HEK293 (cell line): Measurements from ENCODE around the gene OMD.

Source experiments
- CTCF ChIA-PET: fragments of 350-600 bp; formaldehyde crosslinking; extraction: SDS; loops from one replicate; lab custom pipeline; 2021; ENCODE audit warnings: antibody characterized with exemption; lab: Yijun Ruan, JAX
- POLR2A ChIA-PET: fragments of 300-600 bp; formaldehyde crosslinking; extraction: SDS; loops from one replicate; lab custom pipeline; 2020; ENCODE audit warnings: antibody characterized with exemption, inconsistent platforms; lab: Yijun Ruan, JAX
- H3K27ac ChIP-seq: fragments of 200-500 bp; sonication (Bioruptor generic); 2 replicates; pipeline ENCODE4 v1.5.1; 2014; ENCODE audit warnings: low read depth, low read length, control low read depth, inconsistent platforms; ENCODE audit errors: extremely low read depth
- H3K36me3 ChIP-seq, 2 experiments: fragments of 200-500 bp in 1 of 2; sonication (Bioruptor generic) in 1 of 2; 1 replicate in 1 of 2; 2 replicates in 1 of 2; pipeline ENCODE4 v1.5.1; 2014 to 2017; ENCODE audit warnings: inconsistent platforms in 2 of 2, low read length in 2 of 2; ENCODE audit not compliant: control insufficient read depth in 2 of 2, insufficient read depth in 1 of 2
- H3K4me1 ChIP-seq: fragments of 200-500 bp; sonication (Bioruptor generic); 2 replicates; pipeline ENCODE4 v1.5.1; 2014; ENCODE audit warnings: mild to moderate bottlenecking, low read length, inconsistent platforms; ENCODE audit not compliant: control insufficient read depth, insufficient read depth
- H3K4me3 ChIP-seq: 2 replicates; pipeline ENCODE4 v1.5.1; 2011; ENCODE audit warnings: low read depth, mild to moderate bottlenecking, control low read depth, low read length, moderate library complexity
- H3K9me3 ChIP-seq: fragments of 200-500 bp; sonication (Bioruptor generic); 2 replicates; pipeline ENCODE4 v1.5.1; 2014; ENCODE audit warnings: low read depth, low read length, inconsistent platforms; ENCODE audit not compliant: control insufficient read depth, insufficient read depth
- GLIS2 ChIP-seq: fragments of 450-650 bp; formaldehyde crosslinking; IDR thresholded peaks from 2 replicates; pipeline ENCODE4 v1.5.1; 2016; ENCODE audit warnings: missing biosample characterization, missing genetic modification characterization
- HOXC10 ChIP-seq: sonication (generic); formaldehyde crosslinking; IDR thresholded peaks from 2 replicates; pipeline ENCODE4 v1.8.1; 2023; ENCODE audit warnings: mild to moderate bottlenecking, missing genetic modification reagents
- OVOL3 ChIP-seq: fragments of 450-650 bp; formaldehyde crosslinking; IDR thresholded peaks from 2 replicates; pipeline ENCODE4 v1.5.1; 2016; ENCODE audit warnings: missing biosample characterization, missing genetic modification characterization
- SALL2 ChIP-seq: fragments of 450-650 bp; formaldehyde crosslinking; IDR thresholded peaks from 2 replicates; pipeline ENCODE4 v1.5.0; 2017; ENCODE audit warnings: missing biosample characterization, mild to moderate bottlenecking, missing genetic modification characterization, borderline replicate concordance
- ZNF114 ChIP-seq: fragments of 450-650 bp; formaldehyde crosslinking; IDR thresholded peaks from 2 replicates; pipeline ENCODE4 v1.5.0; 2017; ENCODE audit warnings: missing biosample characterization, missing genetic modification characterization
- ZNF138 ChIP-seq: fragments of 450-650 bp; formaldehyde crosslinking; IDR thresholded peaks from 2 replicates; pipeline ENCODE4 v1.5.1; 2016; ENCODE audit warnings: missing biosample characterization, missing genetic modification characterization, borderline replicate concordance
- ZNF169 ChIP-seq: fragments of 450-650 bp; formaldehyde crosslinking; IDR thresholded peaks from 2 replicates; pipeline ENCODE4 v1.5.1; 2016; ENCODE audit warnings: missing biosample characterization, missing genetic modification characterization
- ZNF223 ChIP-seq: fragments of 450-650 bp; formaldehyde crosslinking; IDR thresholded peaks from 2 replicates; pipeline ENCODE4 v1.5.1; 2016; ENCODE audit warnings: missing biosample characterization, missing genetic modification characterization
- ZNF335 ChIP-seq: fragments of 450-650 bp; formaldehyde crosslinking; conservative IDR thresholded peaks from 2 replicates; pipeline ENCODE4 v1.5.1; 2016; ENCODE audit warnings: missing biosample characterization, missing genetic modification characterization
- ZNF391 ChIP-seq: fragments of 450-650 bp; formaldehyde crosslinking; IDR thresholded peaks from 2 replicates; pipeline ENCODE4 v1.5.1; 2016; ENCODE audit warnings: low read depth, missing biosample characterization, missing genetic modification characterization, borderline replicate concordance
- ZNF404 ChIP-seq: fragments of 450-650 bp; formaldehyde crosslinking; IDR thresholded peaks from 2 replicates; pipeline ENCODE4 v1.5.1; 2017; ENCODE audit warnings: missing biosample characterization, missing genetic modification characterization
- ZNF558 ChIP-seq: fragments of 450-650 bp; formaldehyde crosslinking; IDR thresholded peaks from 2 replicates; pipeline ENCODE4 v1.5.1; 2016; ENCODE audit warnings: missing biosample characterization, missing genetic modification characterization
- ZNF658 ChIP-seq: fragments of 450-650 bp; formaldehyde crosslinking; IDR thresholded peaks from 2 replicates; pipeline ENCODE4; 2016; ENCODE audit warnings: missing biosample characterization, missing genetic modification characterization
- ZNF670 ChIP-seq: fragments of 450-650 bp; formaldehyde crosslinking; IDR thresholded peaks from 2 replicates; pipeline ENCODE4 v1.5.1; 2016; ENCODE audit warnings: missing biosample characterization, missing genetic modification characterization, low read depth
- ZNF747 ChIP-seq: fragments of 450-650 bp; formaldehyde crosslinking; IDR thresholded peaks from 2 replicates; pipeline ENCODE4 v1.5.1; 2016; ENCODE audit warnings: missing biosample characterization, missing genetic modification characterization
- ZNF768 ChIP-seq: fragments of 450-650 bp; formaldehyde crosslinking; IDR thresholded peaks from 2 replicates; pipeline ENCODE4 v1.5.1; 2018; ENCODE audit warnings: missing biosample characterization, mild to moderate bottlenecking, missing genetic modification characterization
- ZNF777 ChIP-seq: fragments of 450-650 bp; formaldehyde crosslinking; IDR thresholded peaks from 2 replicates; pipeline ENCODE4 v1.5.1; 2017; ENCODE audit warnings: missing biosample characterization, missing genetic modification characterization, borderline replicate concordance
- TF ChIP-seq, protein P1 (sequence below): fragments of 450-650 bp; formaldehyde crosslinking; IDR thresholded peaks from 2 replicates; pipeline ENCODE4 v1.5.1; 2016; ENCODE audit warnings: missing biosample characterization, missing genetic modification characterization
- TF ChIP-seq, protein P2 (sequence below): fragments of 450-650 bp; formaldehyde crosslinking; IDR thresholded peaks from 2 replicates; pipeline ENCODE4 v1.5.1; 2016; ENCODE audit warnings: missing biosample characterization, missing genetic modification characterization
- TF ChIP-seq, protein P3 (sequence below): fragments of 450-650 bp; formaldehyde crosslinking; IDR thresholded peaks from 2 replicates; pipeline ENCODE4 v1.5.1; 2016; ENCODE audit warnings: missing biosample characterization, missing genetic modification characterization
- TF ChIP-seq, protein P4 (sequence below): fragments of 450-650 bp; formaldehyde crosslinking; IDR thresholded peaks from 2 replicates; pipeline ENCODE4 v1.5.1; 2016; ENCODE audit warnings: missing biosample characterization, missing genetic modification characterization
- TF ChIP-seq, protein P5 (sequence below): IDR thresholded peaks from 2 replicates; pipeline ENCODE4 v1.6.1; 2011; ENCODE audit warnings: mild to moderate bottlenecking, low read depth, low read length, borderline replicate concordance
- TF ChIP-seq, protein P6 (sequence below): fragments of 450-650 bp; formaldehyde crosslinking; conservative IDR thresholded peaks from 2 replicates; pipeline ENCODE4 v1.5.1; 2016; ENCODE audit warnings: low read depth, missing biosample characterization, missing genetic modification characterization

Gene OMD

DNA sequence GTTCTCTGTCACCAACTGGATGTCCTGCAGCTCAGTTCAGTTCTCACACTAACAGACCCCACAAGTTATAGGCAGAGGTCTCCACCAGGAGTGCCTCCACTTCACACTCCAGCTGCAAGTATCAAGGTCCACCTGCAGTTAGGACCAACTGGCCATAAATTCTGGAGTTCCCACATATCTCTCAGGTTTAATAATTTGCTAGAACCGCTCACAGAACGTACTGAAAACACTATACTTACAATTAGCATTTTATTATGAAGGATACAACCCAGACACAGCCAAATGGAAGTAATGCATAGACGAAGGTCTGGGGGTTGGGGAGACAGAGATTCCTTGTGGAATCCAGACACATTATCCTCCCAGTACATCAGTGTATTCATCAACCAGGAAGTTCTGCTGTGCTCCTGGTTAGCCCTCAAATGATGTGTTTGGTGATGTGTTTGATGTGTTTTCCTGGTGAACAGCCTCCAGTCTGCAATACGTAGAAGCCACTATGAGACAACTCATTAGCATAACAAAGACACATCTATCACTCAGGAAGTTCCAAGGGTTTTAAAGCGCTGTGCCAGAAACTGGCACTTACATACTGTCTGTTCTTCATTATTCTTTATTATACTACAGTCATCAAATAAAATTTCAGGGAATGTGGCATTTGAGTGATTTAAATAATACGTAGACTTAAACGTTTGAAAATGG, 45.3 kb downstream of the OMD start:
- H3K36me3 ChIP-seq = no peaks in the 10 kb centered on the region
- CTCF ChIA-PET = no interaction called here
- H3K4me1 ChIP-seq = 0 out of 2 replicates have a peak, but pooled peaks cover 2% of the 10 kb centered on the region
- no peak overlapping the region for H3K27ac ChIP-seq
- no peaks in the 10 kb centered on the region for H3K9me3 ChIP-seq
- TF ChIP-seq, protein P1, sequence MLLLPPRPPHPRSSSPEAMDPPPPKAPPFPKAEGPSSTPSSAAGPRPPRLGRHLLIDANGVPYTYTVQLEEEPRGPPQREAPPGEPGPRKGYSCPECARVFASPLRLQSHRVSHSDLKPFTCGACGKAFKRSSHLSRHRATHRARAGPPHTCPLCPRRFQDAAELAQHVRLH (tag by site-specific recombination) = no peak
- no peak for TF ChIP-seq ZNF404 (tag by site-specific recombination)
- no peak for TF ChIP-seq ZNF223
- TF ChIP-seq ZNF777 (tag by site-specific recombination) = no peak
- TF ChIP-seq GLIS2 = no peak
- TF ChIP-seq ZNF558 (tag by site-specific recombination) = no peak
- TF ChIP-seq ZNF747 (tag by site-specific recombination) = no peak
- no peak for TF ChIP-seq ZNF335 (tag by site-specific recombination)
- TF ChIP-seq ZNF114 = no peak
- TF ChIP-seq ZNF169 (tag by site-specific recombination) = no peak
- no peak for TF ChIP-seq ZNF658 (tag by site-specific recombination)
- TF ChIP-seq ZNF768 = no peak
- TF ChIP-seq, protein P2, sequence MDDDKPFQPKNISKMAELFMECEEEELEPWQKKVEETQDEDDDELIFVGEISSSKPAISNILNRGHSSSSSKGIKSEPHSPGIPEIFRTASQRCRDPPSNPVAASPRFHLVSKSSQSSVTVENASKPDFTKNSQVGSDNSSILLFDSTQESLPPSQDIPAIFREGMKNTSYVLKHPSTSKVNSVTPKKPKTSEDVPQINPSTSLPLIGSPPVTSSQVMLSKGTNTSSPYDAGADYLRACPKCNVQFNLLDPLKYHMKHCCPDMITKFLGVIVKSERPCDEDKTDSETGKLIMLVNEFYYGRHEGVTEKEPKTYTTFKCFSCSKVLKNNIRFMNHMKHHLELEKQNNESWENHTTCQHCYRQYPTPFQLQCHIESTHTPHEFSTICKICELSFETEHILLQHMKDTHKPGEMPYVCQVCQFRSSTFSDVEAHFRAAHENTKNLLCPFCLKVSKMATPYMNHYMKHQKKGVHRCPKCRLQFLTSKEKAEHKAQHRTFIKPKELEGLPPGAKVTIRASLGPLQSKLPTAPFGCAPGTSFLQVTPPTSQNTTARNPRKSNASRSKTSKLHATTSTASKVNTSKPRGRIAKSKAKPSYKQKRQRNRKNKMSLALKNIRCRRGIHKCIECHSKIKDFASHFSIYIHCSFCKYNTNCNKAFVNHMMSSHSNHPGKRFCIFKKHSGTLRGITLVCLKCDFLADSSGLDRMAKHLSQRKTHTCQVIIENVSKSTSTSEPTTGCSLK (tag by site-specific recombination) = no peak
- H3K4me3 ChIP-seq = no peak overlapping the region
- POLR2A ChIA-PET = no interaction called here

DNA sequence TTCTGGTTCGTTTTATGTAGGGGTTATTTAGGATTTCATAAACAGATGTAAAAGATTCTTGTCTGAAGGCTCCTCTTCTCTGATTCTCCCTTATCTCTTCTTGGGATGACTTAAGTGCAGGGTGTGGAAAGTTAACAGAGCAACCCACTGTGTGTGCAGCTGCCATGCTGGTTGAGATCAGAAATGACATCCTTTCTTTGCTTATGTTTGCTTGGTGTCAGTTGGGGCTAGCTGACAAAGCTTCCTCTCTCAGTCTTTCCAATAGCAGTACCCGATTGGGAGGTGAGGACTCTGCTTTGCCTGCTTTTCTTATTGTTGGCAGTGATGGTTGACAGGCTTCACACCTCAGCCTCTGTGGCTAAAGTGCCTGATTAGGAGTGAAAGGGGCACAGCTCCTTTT, 46.4 kb downstream of the OMD start:
- Histone ChIP-seq H3K36me3 (no peaks in the 10 kb centered on the region), H3K4me1 (no peaks in the 10 kb centered on the region), H3K27ac (no peak overlapping the region), H3K4me3 (no peak overlapping the region), H3K9me3 (no peaks in the 10 kb centered on the region)
- ChIA-PET CTCF (no interaction called here), POLR2A (interaction anchor here (0.6 kb wide), 1 partner anchor 12 kb away, joined by 4 read pairs; no protein-coding TSS in a partner anchor)
- TF ChIP-seq, protein P3, sequence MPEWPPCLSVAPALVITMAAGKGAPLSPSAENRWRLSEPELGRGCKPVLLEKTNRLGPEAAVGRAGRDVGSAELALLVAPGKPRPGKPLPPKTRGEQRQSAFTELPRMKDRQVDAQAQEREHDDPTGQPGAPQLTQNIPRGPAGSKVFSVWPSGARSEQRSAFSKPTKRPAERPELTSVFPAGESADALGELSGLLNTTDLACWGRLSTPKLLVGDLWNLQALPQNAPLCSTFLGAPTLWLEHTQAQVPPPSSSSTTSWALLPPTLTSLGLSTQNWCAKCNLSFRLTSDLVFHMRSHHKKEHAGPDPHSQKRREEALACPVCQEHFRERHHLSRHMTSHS (tag by site-specific recombination) = no peak
- no peak for TF ChIP-seq ZNF391 (tag by site-specific recombination)
- TF ChIP-seq ZNF335 (tag by site-specific recombination) = no peak
- TF ChIP-seq, protein P4, sequence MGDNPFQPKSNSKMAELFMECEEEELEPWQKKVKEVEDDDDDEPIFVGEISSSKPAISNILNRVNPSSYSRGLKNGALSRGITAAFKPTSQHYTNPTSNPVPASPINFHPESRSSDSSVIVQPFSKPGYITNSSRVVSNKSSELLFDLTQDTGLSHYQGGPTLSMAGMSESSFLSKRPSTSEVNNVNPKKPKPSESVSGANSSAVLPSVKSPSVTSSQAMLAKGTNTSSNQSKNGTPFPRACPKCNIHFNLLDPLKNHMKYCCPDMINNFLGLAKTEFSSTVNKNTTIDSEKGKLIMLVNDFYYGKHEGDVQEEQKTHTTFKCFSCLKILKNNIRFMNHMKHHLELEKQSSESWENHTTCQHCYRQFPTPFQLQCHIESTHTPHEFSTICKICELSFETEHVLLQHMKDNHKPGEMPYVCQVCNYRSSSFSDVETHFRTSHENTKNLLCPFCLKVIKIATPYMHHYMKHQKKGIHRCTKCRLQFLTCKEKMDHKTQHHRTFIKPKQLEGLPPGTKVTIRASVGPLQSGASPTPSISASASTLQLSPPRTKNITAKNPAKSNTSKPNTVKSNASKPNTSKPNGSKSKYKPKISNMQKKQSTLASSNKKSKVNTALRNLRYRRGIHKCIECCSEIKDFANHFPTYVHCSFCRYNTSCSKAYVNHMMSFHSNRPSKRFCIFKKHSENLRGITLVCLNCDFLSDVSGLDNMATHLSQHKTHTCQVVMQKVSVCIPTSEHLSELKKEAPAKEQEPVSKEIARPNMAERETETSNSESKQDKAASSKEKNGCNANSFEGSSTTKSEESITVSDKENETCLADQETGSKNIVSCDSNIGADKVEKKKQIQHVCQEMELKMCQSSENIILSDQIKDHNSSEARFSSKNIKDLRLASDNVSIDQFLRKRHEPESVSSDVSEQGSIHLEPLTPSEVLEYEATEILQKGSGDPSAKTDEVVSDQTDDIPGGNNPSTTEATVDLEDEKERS (tag by site-specific recombination) = no peak
- TF ChIP-seq OVOL3 = no peak
- no peak for TF ChIP-seq SALL2 (tag by site-specific recombination)
- TF ChIP-seq, protein P5, sequence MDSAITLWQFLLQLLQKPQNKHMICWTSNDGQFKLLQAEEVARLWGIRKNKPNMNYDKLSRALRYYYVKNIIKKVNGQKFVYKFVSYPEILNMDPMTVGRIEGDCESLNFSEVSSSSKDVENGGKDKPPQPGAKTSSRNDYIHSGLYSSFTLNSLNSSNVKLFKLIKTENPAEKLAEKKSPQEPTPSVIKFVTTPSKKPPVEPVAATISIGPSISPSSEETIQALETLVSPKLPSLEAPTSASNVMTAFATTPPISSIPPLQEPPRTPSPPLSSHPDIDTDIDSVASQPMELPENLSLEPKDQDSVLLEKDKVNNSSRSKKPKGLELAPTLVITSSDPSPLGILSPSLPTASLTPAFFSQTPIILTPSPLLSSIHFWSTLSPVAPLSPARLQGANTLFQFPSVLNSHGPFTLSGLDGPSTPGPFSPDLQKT = no peak
- TF ChIP-seq ZNF670 (tag by site-specific recombination) = no peak
- TF ChIP-seq ZNF138 (tag by site-specific recombination) = no peak
- TF ChIP-seq, protein P6, sequence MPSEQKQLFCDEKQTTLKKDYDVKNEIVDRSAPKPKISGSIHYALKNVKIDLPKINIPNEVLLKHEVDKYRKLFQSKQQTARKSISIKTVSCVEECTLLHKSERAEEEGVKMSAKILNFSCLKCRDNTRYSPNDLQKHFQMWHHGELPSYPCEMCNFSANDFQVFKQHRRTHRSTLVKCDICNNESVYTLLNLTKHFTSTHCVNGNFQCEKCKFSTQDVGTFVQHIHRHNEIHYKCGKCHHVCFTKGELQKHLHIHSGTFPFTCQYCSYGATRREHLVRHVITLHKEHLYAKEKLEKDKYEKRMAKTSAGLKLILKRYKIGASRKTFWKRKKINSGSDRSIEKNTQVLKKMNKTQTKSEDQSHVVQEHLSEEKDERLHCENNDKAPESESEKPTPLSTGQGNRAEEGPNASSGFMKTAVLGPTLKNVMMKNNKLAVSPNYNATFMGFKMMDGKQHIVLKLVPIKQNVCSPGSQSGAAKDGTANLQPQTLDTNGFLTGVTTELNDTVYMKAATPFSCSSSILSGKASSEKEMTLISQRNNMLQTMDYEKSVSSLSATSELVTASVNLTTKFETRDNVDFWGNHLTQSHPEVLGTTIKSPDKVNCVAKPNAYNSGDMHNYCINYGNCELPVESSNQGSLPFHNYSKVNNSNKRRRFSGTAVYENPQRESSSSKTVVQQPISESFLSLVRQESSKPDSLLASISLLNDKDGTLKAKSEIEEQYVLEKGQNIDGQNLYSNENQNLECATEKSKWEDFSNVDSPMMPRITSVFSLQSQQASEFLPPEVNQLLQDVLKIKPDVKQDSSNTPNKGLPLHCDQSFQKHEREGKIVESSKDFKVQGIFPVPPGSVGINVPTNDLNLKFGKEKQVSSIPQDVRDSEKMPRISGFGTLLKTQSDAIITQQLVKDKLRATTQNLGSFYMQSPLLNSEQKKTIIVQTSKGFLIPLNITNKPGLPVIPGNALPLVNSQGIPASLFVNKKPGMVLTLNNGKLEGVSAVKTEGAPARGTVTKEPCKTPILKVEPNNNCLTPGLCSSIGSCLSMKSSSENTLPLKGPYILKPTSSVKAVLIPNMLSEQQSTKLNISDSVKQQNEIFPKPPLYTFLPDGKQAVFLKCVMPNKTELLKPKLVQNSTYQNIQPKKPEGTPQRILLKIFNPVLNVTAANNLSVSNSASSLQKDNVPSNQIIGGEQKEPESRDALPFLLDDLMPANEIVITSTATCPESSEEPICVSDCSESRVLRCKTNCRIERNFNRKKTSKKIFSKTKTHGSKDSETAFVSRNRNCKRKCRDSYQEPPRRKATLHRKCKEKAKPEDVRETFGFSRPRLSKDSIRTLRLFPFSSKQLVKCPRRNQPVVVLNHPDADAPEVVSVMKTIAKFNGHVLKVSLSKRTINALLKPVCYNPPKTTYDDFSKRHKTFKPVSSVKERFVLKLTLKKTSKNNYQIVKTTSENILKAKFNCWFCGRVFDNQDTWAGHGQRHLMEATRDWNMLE = no peak
- TF ChIP-seq HOXC10 (CRISPR knock-in tag) = no peak
